IPS-18c (cell line): ENCODE measurements around the gene ANKMY1.
A peak's percentile ranks its signal among the peaks of the same experiment; 100 is the strongest.
"Not testable (repeated sequence)": the region's sequence is repeated elsewhere in the genome, so short reads cannot be mapped to it uniquely, and the experiment has no call there.

Experiments used
- H3K4me3 ChIP-seq: 2 replicates; pipeline ENCODE4 v1.7.0; 2013; ENCODE audit warnings: low read depth, mild to moderate bottlenecking, low read length, moderate library complexity; ENCODE audit not compliant: insufficient read depth
- H3K9me3 ChIP-seq: one replicate; pipeline ENCODE4 v1.6.1; 2013; ENCODE audit warnings: mild to moderate bottlenecking, low read length, moderate library complexity; ENCODE audit not compliant: control insufficient read depth, insufficient read depth

ANKMY1 gene

DNA sequence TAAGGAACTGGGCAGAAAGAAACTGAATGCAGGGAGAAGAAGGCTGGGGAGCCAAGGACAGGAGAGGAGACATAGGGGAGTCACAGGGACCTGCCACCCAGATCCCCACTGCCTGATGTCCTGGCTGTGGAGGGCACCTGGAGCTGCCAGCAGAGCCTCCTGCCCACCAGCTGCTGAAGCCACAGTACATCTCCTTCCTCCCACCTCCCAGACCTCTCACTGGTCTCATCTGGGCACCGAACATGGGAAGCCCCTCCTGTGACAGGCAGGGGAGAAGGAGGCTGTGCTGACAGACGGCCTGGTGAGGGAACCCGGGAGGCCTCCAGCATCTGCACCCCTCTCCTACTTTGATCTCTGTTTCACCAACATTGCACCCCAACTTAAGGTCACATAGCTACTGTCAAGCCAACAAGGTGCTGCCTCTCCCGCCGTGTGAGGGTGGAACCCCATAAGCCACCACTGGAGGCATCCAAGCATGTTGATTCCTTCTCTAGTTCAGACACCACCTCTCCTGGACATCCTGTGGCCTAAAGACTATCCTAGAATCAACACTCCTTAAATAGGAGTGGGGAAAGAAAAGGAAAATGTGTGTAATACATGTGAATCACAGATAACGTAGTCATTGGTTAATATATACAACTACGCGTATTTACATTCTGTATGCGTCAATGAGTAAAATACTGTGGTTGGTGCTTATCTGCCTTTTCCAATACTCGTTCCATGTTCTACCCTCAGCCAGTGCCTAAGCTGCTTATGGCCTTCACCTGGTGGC lies 7.0 kb upstream of the ANKMY1 start:
- no peaks in the 10 kb centered on the region for H3K9me3 ChIP-seq
- H3K4me3 ChIP-seq, result no peak overlapping the region

DNA sequence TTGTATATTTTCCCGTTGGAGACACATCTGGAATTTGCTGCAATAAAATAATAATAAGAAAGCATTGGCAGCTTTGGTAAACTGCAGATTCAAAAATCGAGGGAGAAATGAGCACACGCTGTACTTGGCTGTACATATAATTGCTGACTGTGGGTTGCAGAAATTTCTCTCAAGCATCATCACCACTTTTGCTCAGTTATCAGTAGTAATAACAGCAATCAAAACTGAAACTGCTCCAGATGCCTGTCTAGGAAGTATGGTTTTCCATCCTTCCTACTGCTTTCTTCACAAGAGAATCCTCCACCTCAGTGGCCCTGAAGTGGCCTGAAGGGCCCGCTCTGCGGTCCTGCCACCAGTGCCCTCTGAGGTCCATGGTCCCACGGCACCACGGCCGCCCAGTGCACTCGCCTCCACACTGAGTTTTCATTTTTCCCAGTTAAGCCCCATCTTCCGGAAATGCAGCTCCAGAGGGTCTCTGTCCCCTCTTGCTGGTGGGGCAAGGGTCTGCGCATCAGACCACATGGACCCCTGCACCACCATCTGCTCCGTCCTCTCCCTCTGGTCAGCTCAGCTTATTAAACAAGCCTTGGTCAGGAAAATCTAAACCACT lies 6.3 kb upstream of the ANKMY1 start:
- no peak overlapping the region for H3K4me3 ChIP-seq
- peaks cover under 1% of the 10 kb centered on the region for H3K9me3 ChIP-seq

GRCh38 chr2:240563231-240563630 lies 5.4 kb upstream of the ANKMY1 start:
- H3K9me3 ChIP-seq, H3K4me3 ChIP-seq: not testable (repeated sequence)

GRCh38 chr2:240561325-240561971 lies 3.7 kb upstream of the ANKMY1 start:
- peak overlapping the region; percentile 49; the same call in 1 of the 2 replicates for H3K4me3 ChIP-seq

DNA sequence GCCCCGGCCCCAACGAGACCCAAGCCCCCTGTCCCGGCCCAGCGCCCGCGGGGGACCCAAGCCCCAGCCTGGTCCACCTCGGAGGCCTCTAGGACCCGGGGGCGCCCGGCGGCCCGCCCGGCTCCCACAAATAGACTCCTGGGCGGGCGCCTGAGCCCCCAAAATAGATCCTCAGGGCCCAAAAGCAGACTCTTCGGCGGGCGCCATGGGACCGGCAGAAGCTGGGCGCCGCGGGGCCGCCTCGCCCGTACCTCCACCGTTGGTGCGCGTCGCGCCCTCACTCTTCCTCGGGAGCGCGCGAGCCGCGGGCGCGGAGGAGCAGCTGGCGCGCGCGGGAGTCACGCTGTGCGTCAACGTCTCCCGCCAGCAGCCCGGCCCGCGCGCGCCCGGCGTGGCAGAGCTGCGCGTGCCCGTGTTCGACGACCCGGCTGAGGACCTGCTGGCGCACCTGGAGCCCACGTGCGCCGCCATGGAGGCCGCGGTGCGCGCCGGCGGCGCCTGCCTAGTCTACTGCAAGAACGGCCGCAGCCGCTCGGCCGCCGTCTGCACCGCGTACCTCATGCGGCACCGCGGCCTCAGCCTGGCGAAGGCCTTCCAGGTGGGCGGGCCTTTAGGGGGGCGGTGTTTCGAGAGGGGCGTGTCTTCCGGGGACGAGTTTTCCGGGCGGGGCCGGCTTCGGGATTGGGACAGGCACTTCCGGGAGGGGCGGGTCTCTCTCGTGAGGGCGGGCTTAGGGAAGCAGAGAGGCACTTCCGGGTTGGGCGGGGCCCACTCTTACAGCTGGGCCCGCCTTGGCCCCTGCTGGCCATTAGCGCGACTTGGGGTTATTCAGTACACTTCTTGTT lies 2.9 kb upstream of the ANKMY1 start:
- Histone ChIP-seq H3K4me3 (peak overlapping the region; percentile 79), H3K9me3 (peaks cover 2% of the 10 kb centered on the region)

More at GRCh38 chr2:240561325-240561971, 3.7 kb upstream of the ANKMY1 start:
- peaks cover 2% of the 10 kb centered on the region for H3K9me3 ChIP-seq

DNA sequence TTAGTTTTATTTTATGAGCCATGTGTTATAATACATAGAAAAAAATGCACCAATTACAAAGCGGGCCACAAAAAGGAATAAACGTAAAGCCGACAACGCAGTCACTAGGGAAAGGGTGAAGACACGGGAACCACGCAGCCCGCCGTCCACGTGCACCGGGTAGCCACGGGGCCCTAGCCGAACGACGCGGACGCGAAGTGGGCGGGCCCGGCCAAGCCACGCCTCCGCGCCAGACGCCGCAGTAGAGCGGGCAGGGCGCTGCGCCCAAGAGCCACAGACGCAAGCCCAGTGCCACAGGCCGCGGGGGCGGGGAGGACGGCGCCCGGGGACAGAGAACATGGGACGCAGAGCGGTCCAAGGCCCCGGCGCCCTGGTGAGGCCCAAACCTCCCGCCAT lies 2.3 kb upstream of the ANKMY1 start, which contains the start of gene DUSP28:
Gene DUSP28, plus strand, starts transcription at position 274 of the 396 bp plus-strand sequence. CDS start 328 bp downstream, outside the sequence.
- peak within 1 kb of the TSS; percentile 79 for H3K4me3 ChIP-seq
- H3K9me3 ChIP-seq, result peaks cover 2% of the 10 kb centered on the region

DNA sequence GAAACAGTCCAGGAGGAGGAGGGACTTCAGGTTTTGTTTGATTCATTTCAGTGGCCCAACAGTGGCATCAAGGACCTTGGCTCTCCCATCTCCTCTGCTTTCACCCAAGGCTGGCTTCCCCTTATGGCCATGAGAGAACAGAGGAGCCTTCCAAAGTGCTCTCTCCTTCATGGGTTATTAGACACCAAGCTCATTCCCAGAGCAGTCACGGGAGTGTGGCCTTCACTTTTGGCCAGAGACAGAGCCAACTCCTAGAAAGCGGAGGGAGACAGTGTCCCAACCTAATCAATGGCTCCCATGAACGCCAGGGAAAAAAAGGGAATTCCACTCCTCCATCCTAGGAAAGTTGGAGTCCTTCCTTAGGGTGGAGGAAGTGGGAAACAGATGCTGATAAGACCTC lies 1.5 kb upstream of the ANKMY1 start:
- Histone ChIP-seq H3K9me3 (peaks cover 2% of the 10 kb centered on the region), H3K4me3 (no peak overlapping the region)

DNA sequence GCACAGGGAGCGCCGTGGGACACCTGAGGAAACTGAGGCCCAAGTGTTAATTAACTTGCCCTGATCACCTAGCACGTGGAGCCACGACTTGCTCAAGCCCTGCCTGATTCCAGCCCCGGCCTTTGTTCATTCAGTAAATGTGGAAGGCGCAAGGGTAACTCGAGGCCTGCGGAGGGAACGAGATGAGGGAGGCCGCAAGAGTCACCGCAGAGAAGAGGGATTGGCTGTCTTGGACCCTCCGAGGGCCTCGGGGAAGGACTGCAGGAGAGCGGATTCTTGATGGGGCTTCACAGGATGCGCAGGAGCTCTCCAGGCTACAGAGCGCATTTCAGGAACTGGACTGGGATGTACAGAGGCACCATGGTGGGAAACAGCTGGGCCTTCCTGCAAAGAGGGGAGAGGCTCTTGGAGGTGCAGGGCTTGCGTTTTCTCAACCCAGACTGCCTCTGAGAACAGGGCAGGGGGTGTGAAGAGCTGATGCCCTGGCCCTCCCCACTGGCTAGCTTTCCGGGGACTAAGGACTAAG lies 511 bp upstream of the ANKMY1 start:
- H3K4me3 ChIP-seq, result no peak overlapping the region
- peaks cover 2% of the 10 kb centered on the region for H3K9me3 ChIP-seq

DNA sequence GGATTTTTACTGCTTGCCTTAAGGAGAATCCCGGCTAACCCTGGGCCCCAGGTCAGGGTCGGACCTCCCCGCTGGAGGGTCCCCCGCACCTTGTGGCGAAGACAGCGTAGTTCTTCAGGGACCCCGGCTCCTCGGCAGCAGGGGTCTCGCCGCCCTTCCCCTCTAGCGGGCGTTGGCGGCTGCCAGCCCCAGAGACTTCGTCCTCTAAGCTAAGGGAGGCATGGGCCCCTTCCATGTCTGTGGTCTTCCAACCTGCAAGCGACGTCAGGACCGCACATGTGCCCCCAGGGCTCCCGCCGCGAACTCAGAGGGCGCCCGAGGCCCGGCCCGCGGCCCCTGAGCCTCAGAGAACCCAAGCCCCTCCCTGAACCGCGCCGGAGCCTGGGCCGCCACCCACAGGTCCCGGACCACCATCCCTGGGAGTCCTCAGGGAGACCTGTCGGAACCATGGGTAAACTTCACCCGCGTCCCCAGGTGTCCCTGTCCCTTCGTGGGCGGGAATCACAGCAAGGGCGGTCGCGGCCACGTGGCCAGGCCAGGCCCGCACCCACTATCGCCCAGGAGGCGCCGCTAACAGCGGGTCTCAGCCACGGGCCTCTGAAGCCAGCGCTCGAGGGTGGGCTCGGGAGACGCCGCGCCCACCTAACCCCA lies 562 bp downstream of the ANKMY1 start:
- Histone ChIP-seq H3K4me3 (peak overlapping the region; percentile 36), H3K9me3 (peaks cover 2% of the 10 kb centered on the region)

GRCh38 chr2:240556553-240557100 lies 1.2 kb downstream of the ANKMY1 start:
- H3K4me3 ChIP-seq, result no peak overlapping the region

DNA sequence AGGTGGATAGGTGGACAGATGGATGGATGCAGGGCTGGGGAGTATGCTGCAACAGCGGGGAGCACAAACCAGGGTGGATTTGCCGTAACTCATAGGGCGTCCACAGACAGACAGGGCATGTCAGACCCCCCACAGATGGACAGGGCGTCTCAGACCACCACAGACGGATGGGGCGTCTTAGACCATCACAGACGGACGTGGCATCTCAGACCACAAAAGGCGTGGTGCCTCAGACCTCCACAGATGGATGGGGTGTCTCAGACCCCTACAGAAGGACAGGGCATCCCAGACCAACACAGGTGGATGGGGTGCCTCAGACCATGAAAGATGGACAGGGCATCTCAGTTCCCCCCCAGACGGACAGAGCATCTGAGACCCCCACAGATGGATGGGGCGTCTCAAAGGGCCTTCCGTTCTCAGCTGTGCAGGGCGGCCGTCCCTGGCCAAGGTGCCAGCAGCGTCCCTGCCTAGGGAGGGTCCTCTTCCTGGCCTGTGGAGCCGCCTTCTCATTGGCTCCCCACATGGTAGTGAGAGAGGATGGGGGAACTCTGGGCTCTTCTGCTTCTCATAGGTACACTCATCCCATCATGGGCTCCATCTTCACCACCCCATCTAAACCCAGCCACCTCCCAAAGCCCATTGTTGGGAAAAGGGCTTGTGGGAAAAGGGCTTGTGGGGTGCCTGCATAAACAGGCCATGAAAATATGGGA lies 2.1 kb downstream of the ANKMY1 start:
- Histone ChIP-seq H3K9me3 (peaks cover 2% of the 10 kb centered on the region), H3K4me3 (no peak overlapping the region)

More at GRCh38 chr2:240556553-240557100, 1.2 kb downstream of the ANKMY1 start:
- peaks cover 2% of the 10 kb centered on the region for H3K9me3 ChIP-seq

- peaks cover 2% of the 10 kb centered on the region for H3K9me3 ChIP-seq
- H3K4me3 ChIP-seq, result no peak overlapping the region
Observed at GRCh38 chr2:240554767-240555493, 2.9 kb downstream of the ANKMY1 start.

DNA sequence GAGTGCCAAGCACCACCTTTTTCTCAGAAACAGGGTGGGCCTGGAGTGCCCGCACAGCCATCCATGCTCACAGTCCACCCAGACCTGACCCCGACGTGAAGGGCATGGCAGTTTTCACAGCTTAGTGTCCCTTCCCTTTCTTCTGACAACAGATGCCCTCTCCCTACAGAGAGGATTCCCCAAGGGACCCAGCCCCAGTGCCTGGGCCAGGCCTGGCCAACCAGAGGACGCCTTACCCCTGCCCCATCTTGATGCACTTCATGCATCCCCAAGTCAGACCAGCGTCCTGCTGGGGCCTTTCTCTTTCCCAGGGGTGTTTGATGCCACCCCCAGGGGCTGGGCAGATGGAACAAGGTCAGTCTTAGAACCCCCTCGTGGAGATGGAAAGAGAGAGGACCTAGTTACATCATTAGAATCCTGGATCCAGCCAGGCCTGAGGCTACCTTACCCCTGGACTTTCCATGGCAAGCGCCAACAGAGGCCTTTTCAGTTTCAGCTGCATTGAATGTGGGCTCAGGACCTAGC lies 3.8 kb downstream of the ANKMY1 start:
- Histone ChIP-seq H3K4me3 (no peak overlapping the region), H3K9me3 (peaks cover under 1% of the 10 kb centered on the region)

GRCh38 chr2:240551811-240552210 lies 6.0 kb downstream of the ANKMY1 start:
- Histone ChIP-seq H3K9me3 (no peaks in the 10 kb centered on the region), H3K4me3 (no peak overlapping the region)

GRCh38 chr2:240551288-240551687 lies 6.5 kb downstream of the ANKMY1 start:
- no peak overlapping the region for H3K4me3 ChIP-seq
- no peaks in the 10 kb centered on the region for H3K9me3 ChIP-seq
